Measurements from ENCODE around the gene CDH4. TPM values are rescaled to one million over a fixed set of nuclear protein-coding genes. Genes with fewer than 3 reads are reported as not detected.

Gene CDH4
- total RNA-seq, 1 experiment from 2014 or later, result not detected

GRCh38 chr20:61306937-61307475 lies 54.9 kb downstream of the CDH4 start:
- no peak overlapping the region for H3K27ac Mint-ChIP-seq (ENCODE audit: unreplicated experiment)
- POLR2A ChIA-PET, result no interaction called here
- TF ChIP-seq, protein P1, sequence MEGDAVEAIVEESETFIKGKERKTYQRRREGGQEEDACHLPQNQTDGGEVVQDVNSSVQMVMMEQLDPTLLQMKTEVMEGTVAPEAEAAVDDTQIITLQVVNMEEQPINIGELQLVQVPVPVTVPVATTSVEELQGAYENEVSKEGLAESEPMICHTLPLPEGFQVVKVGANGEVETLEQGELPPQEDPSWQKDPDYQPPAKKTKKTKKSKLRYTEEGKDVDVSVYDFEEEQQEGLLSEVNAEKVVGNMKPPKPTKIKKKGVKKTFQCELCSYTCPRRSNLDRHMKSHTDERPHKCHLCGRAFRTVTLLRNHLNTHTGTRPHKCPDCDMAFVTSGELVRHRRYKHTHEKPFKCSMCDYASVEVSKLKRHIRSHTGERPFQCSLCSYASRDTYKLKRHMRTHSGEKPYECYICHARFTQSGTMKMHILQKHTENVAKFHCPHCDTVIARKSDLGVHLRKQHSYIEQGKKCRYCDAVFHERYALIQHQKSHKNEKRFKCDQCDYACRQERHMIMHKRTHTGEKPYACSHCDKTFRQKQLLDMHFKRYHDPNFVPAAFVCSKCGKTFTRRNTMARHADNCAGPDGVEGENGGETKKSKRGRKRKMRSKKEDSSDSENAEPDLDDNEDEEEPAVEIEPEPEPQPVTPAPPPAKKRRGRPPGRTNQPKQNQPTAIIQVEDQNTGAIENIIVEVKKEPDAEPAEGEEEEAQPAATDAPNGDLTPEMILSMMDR (IDR thresholded peaks at IDR 0.05; ENCODE audit: insufficient read depth in 1 of 2, low read depth in 1 of 2, low read length in 1 of 2, severe bottlenecking in 1 of 2, unreplicated experiment in 1 of 2), result no peak

GRCh38 chr20:61307686-61308476 lies 55.8 kb downstream of the CDH4 start:
- ChIA-PET CTCF (interaction anchor here (0.6 kb wide), 1 partner anchor 13 kb away, joined by 4 read pairs; no protein-coding TSS in a partner anchor), POLR2A (no interaction called here)
- no peak for DNase-seq
- H3K4me1 ChIP-seq, result no peaks in the 10 kb centered on the region
- no peak overlapping the region for H3K4me3 ChIP-seq (ENCODE audit: low read depth, low read length)
- intact Hi-C loops (cut with micrococcal nuclease; ENCODE audit: unreplicated experiment), result no loop called here
- no peaks in the 10 kb centered on the region for H3K4me1 Mint-ChIP-seq (ENCODE audit: low read depth, unreplicated experiment)
- H3K9me3 ChIP-seq, result no peaks in the 10 kb centered on the region
- peaks cover 12% of the 10 kb centered on the region for H3K27me3 Mint-ChIP-seq (ENCODE audit: insufficient read depth, unreplicated experiment)
- no peak overlapping the region for H3K27ac Mint-ChIP-seq (ENCODE audit: unreplicated experiment)
- TF ChIP-seq, protein P1 (IDR thresholded peaks at IDR 0.05; ENCODE audit: insufficient read depth in 1 of 2, low read depth in 1 of 2, low read length in 1 of 2, severe bottlenecking in 1 of 2, unreplicated experiment in 1 of 2), result no peak
- no peaks in the 10 kb centered on the region for H3K27me3 ChIP-seq (replicated peaks; ENCODE audit: control insufficient read depth, insufficient read depth, low read length)
- BruUV-seq (replicated peaks), result no TSS peak
- H3K9me3 Mint-ChIP-seq (ENCODE audit: unreplicated experiment), result no peaks in the 10 kb centered on the region
- no peaks in the 10 kb centered on the region for H3K36me3 Mint-ChIP-seq (ENCODE audit: insufficient read depth, unreplicated experiment)
- no peaks in the 10 kb centered on the region for H3K36me3 ChIP-seq (ENCODE audit: control insufficient read depth, insufficient read depth, low read length)
- H3K4me3 Mint-ChIP-seq (ENCODE audit: unreplicated experiment), result no peak overlapping the region

More at GRCh38 chr20:61306937-61307475, 54.9 kb downstream of the CDH4 start:
- Histone ChIP-seq H3K9me3 (no peaks in the 10 kb centered on the region), H3K36me3 (ENCODE audit: control insufficient read depth, insufficient read depth, low read length) (no peaks in the 10 kb centered on the region), H3K4me1 (no peaks in the 10 kb centered on the region), H3K4me3 (ENCODE audit: low read depth, low read length) (no peak overlapping the region), H3K27me3 (replicated peaks; ENCODE audit: control insufficient read depth, insufficient read depth, low read length) (no peaks in the 10 kb centered on the region)
- Mint-ChIP-seq H3K27me3 (ENCODE audit: insufficient read depth, unreplicated experiment) (peaks cover 13% of the 10 kb centered on the region), H3K4me3 (ENCODE audit: unreplicated experiment) (no peak overlapping the region), H3K4me1 (ENCODE audit: low read depth, unreplicated experiment) (no peaks in the 10 kb centered on the region), H3K9me3 (ENCODE audit: unreplicated experiment) (no peaks in the 10 kb centered on the region), H3K36me3 (ENCODE audit: insufficient read depth, unreplicated experiment) (no peaks in the 10 kb centered on the region)
- intact Hi-C loops (cut with micrococcal nuclease; ENCODE audit: unreplicated experiment), result no loop called here
- no TSS peak for BruUV-seq (replicated peaks)
- CTCF ChIA-PET, result no interaction called here
- no peak for DNase-seq

DNA sequence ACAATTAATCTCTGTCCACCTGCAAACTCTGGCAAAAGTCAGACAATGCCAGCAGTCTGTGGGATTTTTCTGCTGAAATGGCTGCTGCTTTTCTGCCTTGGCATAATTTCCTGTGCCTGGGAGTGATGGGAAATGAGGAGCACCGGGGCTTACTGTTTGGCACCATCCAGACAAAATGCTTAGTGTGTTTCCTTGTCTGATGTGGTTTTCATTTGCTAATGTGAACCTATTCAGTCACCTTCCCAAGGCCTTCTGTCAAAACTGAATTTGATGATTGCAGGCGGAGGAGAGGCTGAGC lies 56.4 kb downstream of the CDH4 start:
- TF ChIP-seq, protein P1 (IDR thresholded peaks at IDR 0.05; ENCODE audit: insufficient read depth in 1 of 2, low read depth in 1 of 2, low read length in 1 of 2, severe bottlenecking in 1 of 2, unreplicated experiment in 1 of 2), result no peak
- Mint-ChIP-seq H3K4me1 (ENCODE audit: low read depth, unreplicated experiment) (no peaks in the 10 kb centered on the region), H3K27me3 (ENCODE audit: insufficient read depth, unreplicated experiment) (peaks cover 10% of the 10 kb centered on the region), H3K4me3 (ENCODE audit: unreplicated experiment) (no peak overlapping the region), H3K27ac (ENCODE audit: unreplicated experiment) (no peak overlapping the region), H3K9me3 (ENCODE audit: unreplicated experiment) (no peaks in the 10 kb centered on the region), H3K36me3 (ENCODE audit: insufficient read depth, unreplicated experiment) (no peaks in the 10 kb centered on the region)
- no peaks in the 10 kb centered on the region for H3K9me3 ChIP-seq
- no peaks in the 10 kb centered on the region for H3K36me3 ChIP-seq (ENCODE audit: control insufficient read depth, insufficient read depth, low read length)
- no peak for DNase-seq
- POLR2A ChIA-PET, result no interaction called here
- CTCF ChIA-PET, result interaction anchor here (0.6 kb wide), 1 partner anchor 14 kb away, joined by 4 read pairs; no protein-coding TSS in a partner anchor
- H3K4me1 ChIP-seq, result no peaks in the 10 kb centered on the region
- no TSS peak for BruUV-seq (replicated peaks)
- intact Hi-C loops (cut with micrococcal nuclease; ENCODE audit: unreplicated experiment), result no loop called here
- no peak overlapping the region for H3K4me3 ChIP-seq (ENCODE audit: low read depth, low read length)
- H3K27me3 ChIP-seq (replicated peaks; ENCODE audit: control insufficient read depth, insufficient read depth, low read length), result no peaks in the 10 kb centered on the region
